ENCODE data around the gene TRIM56.
A peak's percentile ranks its signal among the peaks of the same experiment; 100 is the strongest.

Gene TRIM56

GRCh38 chr7:101134399-101134980 lies 49.2 kb downstream of the TRIM56 start:
- no peak for DNase-seq

GRCh38 chr7:101137651-101138212 lies 52.5 kb downstream of the TRIM56 start:
- DNase-seq, result no peak

GRCh38 chr7:101138213-101138870 lies 53.1 kb downstream of the TRIM56 start:
- DNase-seq, result peak; percentile 14

- DNase-seq, result peak; percentile 3
Measured at GRCh38 chr7:101140339-101140699, 55.0 kb downstream of the TRIM56 start.

- DNase-seq, result no peak
Measured at GRCh38 chr7:101140746-101141382, 55.6 kb downstream of the TRIM56 start.
